ENCODE results near the gene TMEM150B.

The TMEM150B gene

DNA sequence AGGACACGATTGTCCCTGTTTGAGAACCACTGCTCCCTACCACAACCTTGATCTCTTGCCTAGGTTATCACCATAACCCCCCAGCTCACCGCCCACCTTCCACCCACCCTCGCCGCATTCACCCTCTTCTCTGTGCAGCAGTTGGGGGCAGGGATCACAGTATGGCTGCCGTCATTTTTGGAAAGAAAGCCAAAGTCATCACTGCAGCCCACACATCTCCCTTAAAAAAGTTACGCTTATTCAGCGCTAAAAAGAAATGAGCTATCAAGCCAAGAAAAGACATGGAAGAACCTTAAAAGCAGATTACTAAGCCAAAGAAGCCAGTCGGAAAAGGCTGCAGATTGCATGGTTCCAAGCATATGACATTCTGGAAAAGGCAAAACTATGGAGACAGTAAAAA lies 55.8 kb downstream of the TMEM150B start:
- no peak for TF ChIP-seq EZH2 (IDR thresholded peaks at IDR 0.05; ENCODE audit: borderline replicate concordance, low read length)
- TF ChIP-seq, protein P1, sequence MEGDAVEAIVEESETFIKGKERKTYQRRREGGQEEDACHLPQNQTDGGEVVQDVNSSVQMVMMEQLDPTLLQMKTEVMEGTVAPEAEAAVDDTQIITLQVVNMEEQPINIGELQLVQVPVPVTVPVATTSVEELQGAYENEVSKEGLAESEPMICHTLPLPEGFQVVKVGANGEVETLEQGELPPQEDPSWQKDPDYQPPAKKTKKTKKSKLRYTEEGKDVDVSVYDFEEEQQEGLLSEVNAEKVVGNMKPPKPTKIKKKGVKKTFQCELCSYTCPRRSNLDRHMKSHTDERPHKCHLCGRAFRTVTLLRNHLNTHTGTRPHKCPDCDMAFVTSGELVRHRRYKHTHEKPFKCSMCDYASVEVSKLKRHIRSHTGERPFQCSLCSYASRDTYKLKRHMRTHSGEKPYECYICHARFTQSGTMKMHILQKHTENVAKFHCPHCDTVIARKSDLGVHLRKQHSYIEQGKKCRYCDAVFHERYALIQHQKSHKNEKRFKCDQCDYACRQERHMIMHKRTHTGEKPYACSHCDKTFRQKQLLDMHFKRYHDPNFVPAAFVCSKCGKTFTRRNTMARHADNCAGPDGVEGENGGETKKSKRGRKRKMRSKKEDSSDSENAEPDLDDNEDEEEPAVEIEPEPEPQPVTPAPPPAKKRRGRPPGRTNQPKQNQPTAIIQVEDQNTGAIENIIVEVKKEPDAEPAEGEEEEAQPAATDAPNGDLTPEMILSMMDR (IDR thresholded peaks at IDR 0.05; ENCODE audit: low read length): no peak
- no peaks in the 10 kb centered on the region for H3K27me3 ChIP-seq (ENCODE audit: insufficient read depth, low read length)
- no peak overlapping the region for H3K9ac ChIP-seq (ENCODE audit: low read length)
- H3K4me3 ChIP-seq (ENCODE audit: low read depth, low read length, poor library complexity, severe bottlenecking): no peak overlapping the region
- H2AFZ ChIP-seq (ENCODE audit: low read length): no peak overlapping the region
- no peaks in the 10 kb centered on the region for H3F3A ChIP-seq (ENCODE audit: insufficient read depth, low read length)
- peaks cover 23% of the 10 kb centered on the region for H3K4me1 ChIP-seq (ENCODE audit: insufficient read depth, low read length, severe bottlenecking)
- H3K27ac ChIP-seq (ENCODE audit: low read depth, low read length, poor library complexity, severe bottlenecking): no peak overlapping the region
- H3K4me2 ChIP-seq (ENCODE audit: low read length): no peak overlapping the region
- H3K36me3 ChIP-seq (ENCODE audit: insufficient read depth, low read length): peaks cover 63% of the 10 kb centered on the region
- no peaks in the 10 kb centered on the region for H3K9me3 ChIP-seq (ENCODE audit: low read length)
- no peaks in the 10 kb centered on the region for H3K9me2 ChIP-seq (ENCODE audit: low read depth, low read length)
- no peaks in the 10 kb centered on the region for H4K20me1 ChIP-seq (ENCODE audit: insufficient read depth, low read length)
- no peaks in the 10 kb centered on the region for H3K79me2 ChIP-seq (ENCODE audit: insufficient read depth, low read length)

DNA sequence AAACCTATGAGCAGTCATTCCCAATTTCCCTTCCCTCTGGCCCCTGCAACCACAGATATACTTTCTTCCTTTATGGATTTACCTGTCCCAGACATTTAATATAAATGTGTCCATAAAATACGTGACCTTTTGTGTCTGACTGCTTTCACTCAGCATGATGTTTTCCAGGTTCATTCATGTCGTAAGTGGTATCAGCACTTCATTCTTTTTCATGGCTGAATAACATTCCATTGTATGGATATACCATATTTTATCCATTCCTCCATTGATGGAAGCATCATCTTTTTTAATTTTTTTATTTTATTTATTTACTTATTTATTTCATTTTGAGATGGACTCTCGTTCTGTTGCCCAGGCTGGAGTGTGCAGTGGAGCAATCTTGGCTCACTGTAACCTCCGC lies 58.3 kb downstream of the TMEM150B start:
- no peak overlapping the region for H3K4me3 ChIP-seq (ENCODE audit: low read depth, low read length, poor library complexity, severe bottlenecking)
- no peaks in the 10 kb centered on the region for H3K79me2 ChIP-seq (ENCODE audit: insufficient read depth, low read length)
- H3K27me3 ChIP-seq (ENCODE audit: insufficient read depth, low read length): no peaks in the 10 kb centered on the region
- no peak overlapping the region for H2AFZ ChIP-seq (ENCODE audit: low read length)
- peaks cover 24% of the 10 kb centered on the region for H3K4me1 ChIP-seq (ENCODE audit: insufficient read depth, low read length, severe bottlenecking)
- TF ChIP-seq, protein P1 (IDR thresholded peaks at IDR 0.05; ENCODE audit: low read length): no peak
- TF ChIP-seq EZH2 (IDR thresholded peaks at IDR 0.05; ENCODE audit: borderline replicate concordance, low read length): no peak
- no peaks in the 10 kb centered on the region; the same call in 1 of the 2 replicates for H3F3A ChIP-seq (ENCODE audit: insufficient read depth, low read length)
- no peak overlapping the region for H3K27ac ChIP-seq (ENCODE audit: low read depth, low read length, poor library complexity, severe bottlenecking)
- peaks cover 47% of the 10 kb centered on the region for H3K36me3 ChIP-seq (ENCODE audit: insufficient read depth, low read length)
- no peaks in the 10 kb centered on the region for H3K9me3 ChIP-seq (ENCODE audit: low read length)
- H3K4me2 ChIP-seq (ENCODE audit: low read length): no peak overlapping the region
- no peaks in the 10 kb centered on the region for H4K20me1 ChIP-seq (ENCODE audit: insufficient read depth, low read length)
- H3K9me2 ChIP-seq (ENCODE audit: low read depth, low read length): no peaks in the 10 kb centered on the region
- no peak overlapping the region for H3K9ac ChIP-seq (ENCODE audit: low read length)

DNA sequence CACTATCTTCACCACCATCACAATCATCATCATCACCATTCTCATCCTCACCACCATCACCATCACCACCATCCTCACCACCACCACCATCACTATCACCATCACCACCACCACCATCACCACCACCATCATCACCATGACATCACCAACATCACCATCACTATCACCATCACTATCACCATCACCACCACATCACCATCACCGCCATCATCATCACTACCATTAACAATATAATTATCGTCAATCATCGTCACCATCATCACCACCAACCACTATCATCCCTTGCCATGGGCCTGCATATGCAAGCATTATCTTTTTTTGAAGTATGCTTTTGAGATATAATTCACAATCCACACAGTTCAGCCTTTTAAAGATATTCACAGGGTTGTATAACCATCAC lies 58.7 kb downstream of the TMEM150B start:
- H3K9me2 ChIP-seq (ENCODE audit: low read depth, low read length): no peaks in the 10 kb centered on the region
- TF ChIP-seq, protein P1 (IDR thresholded peaks at IDR 0.05; ENCODE audit: low read length): no peak
- H3K9me3 ChIP-seq (ENCODE audit: low read length): no peaks in the 10 kb centered on the region
- no peak overlapping the region for H3K9ac ChIP-seq (ENCODE audit: low read length)
- H3K36me3 ChIP-seq (ENCODE audit: insufficient read depth, low read length): peaks cover 44% of the 10 kb centered on the region
- H3K27me3 ChIP-seq (ENCODE audit: insufficient read depth, low read length): no peaks in the 10 kb centered on the region
- H3K27ac ChIP-seq (ENCODE audit: low read depth, low read length, poor library complexity, severe bottlenecking): no peak overlapping the region
- no peaks in the 10 kb centered on the region for H4K20me1 ChIP-seq (ENCODE audit: insufficient read depth, low read length)
- H3K79me2 ChIP-seq (ENCODE audit: insufficient read depth, low read length): no peaks in the 10 kb centered on the region
- H2AFZ ChIP-seq (ENCODE audit: low read length): no peak overlapping the region
- peaks cover 24% of the 10 kb centered on the region for H3K4me1 ChIP-seq (ENCODE audit: insufficient read depth, low read length, severe bottlenecking)
- H3K4me2 ChIP-seq (ENCODE audit: low read length): no peak overlapping the region
- H3F3A ChIP-seq (ENCODE audit: insufficient read depth, low read length): no peaks in the 10 kb centered on the region; the same call in 1 of the 2 replicates
- no peak overlapping the region for H3K4me3 ChIP-seq (ENCODE audit: low read depth, low read length, poor library complexity, severe bottlenecking)

Measured in OCI-LY1 (cell line).